Thymus (tissue), 11 donors: ENCODE data around the gene YJU2. TPM values are rescaled to one million over a fixed set of nuclear protein-coding genes. Genes with fewer than 3 reads are reported as not detected.
"Not testable (repeated sequence)": the region's sequence is repeated elsewhere in the genome, so short reads cannot be mapped to it uniquely, and the experiment has no call there.

Experiments used
- DNase-seq, 9 donors: peaks; one replicate each; pipeline ENCODE4 v3.0.0-alpha.2; 2013; ENCODE audit warnings: low spot score in 9 of 9, low read depth in 6 of 9, missing footprints in 1 of 9
- H3K27ac ChIP-seq, 2 donors: one replicate each; pipeline ENCODE4 v1.5.1; 2013; ENCODE audit warnings: control low read depth in 1 of 2, low read depth in 1 of 2, low read length in 1 of 2, mild to moderate bottlenecking in 1 of 2, moderate library complexity in 1 of 2
- H3K27me3 ChIP-seq, 2 donors: one replicate each; pipeline ENCODE4 v1.5.1; 2013; ENCODE audit warnings: low read length in 1 of 2; ENCODE audit not compliant: control insufficient read depth in 2 of 2, insufficient read depth in 1 of 2
- H3K36me3 ChIP-seq, 2 donors: one replicate each; pipeline ENCODE4 v1.5.1; 2013; ENCODE audit warnings: low read length in 1 of 2, mild to moderate bottlenecking in 1 of 2, moderate library complexity in 1 of 2; ENCODE audit not compliant: control insufficient read depth in 2 of 2, insufficient read depth in 2 of 2
- H3K4me1 ChIP-seq, 2 donors: one replicate each; pipeline ENCODE4 v1.5.1; 2013; ENCODE audit warnings: low read length in 2 of 2; ENCODE audit not compliant: control insufficient read depth in 2 of 2, insufficient read depth in 2 of 2
- H3K4me3 ChIP-seq, 2 donors: one replicate each; pipeline ENCODE4 v1.5.1; 2013; ENCODE audit warnings: low read length in 2 of 2, control low read depth in 1 of 2, mild to moderate bottlenecking in 1 of 2
- H3K9me3 ChIP-seq, 2 donors: one replicate each; pipeline ENCODE4 v1.5.1; 2013; ENCODE audit warnings: low read length in 1 of 2, mild to moderate bottlenecking in 1 of 2; ENCODE audit not compliant: control insufficient read depth in 2 of 2, insufficient read depth in 1 of 2
- WGBS: extraction: QIAGEN DNeasy Blood & Tissue Kit; methylation state at CpG from one replicate; pipeline ENCODE4 v1.1.7; 2013; 5-methylcytosine and 5-hydroxymethylcytosine counted together
- polyA plus RNA-seq: library from polyadenylated mRNA; stranded (reverse); fragments of 200-250 nt; gene quantifications from one replicate; pipeline ENCODE4 v1.2.3, GENCODE V29; 2013
- total RNA-seq: library from RNA; stranded (reverse); fragments of 120-200 nt; gene quantifications from one replicate; pipeline ENCODE4 v1.2.4, GENCODE V29; 2013
- donor health status: healthy.

YJU2 gene
- total and polyA plus RNA-seq, 2 donors, result 22.6 to 26.8 TPM

DNA sequence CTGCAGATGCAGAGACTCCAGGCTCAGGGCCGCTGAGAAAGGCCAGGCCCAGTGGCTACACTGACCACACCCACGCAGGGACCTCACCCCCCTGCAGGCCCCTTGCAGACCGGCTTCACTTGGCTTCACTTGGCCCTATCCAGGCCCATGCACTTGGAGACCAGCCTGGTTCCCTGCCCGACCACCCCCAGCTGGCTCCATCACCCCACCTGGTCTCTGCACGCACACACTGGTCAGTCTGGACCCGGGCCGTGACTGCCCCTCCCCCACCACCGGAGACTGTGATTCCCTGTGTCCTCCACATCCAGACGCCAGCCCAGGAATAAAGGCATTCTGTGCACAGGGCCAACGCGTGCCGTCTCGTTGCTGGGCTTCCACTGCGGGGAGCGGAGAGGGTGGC, 22.4 kb upstream of the YJU2 start:
- DNase-seq, result no peak
- Histone ChIP-seq H3K9me3 (peaks cover 0 to 4% of the 10 kb centered on the region in 2 donors), H3K27ac (no peak overlapping the region), H3K4me3 (no peak overlapping the region), H3K27me3 (peaks cover 0 to 15% of the 10 kb centered on the region in 2 donors), H3K4me1 (peaks cover 0 to 4% of the 10 kb centered on the region in 2 donors), H3K36me3 (no peaks in the 10 kb centered on the region)
- WGBS, result 92% methylated on average over 15 of the region's 15 CpGs

DNA sequence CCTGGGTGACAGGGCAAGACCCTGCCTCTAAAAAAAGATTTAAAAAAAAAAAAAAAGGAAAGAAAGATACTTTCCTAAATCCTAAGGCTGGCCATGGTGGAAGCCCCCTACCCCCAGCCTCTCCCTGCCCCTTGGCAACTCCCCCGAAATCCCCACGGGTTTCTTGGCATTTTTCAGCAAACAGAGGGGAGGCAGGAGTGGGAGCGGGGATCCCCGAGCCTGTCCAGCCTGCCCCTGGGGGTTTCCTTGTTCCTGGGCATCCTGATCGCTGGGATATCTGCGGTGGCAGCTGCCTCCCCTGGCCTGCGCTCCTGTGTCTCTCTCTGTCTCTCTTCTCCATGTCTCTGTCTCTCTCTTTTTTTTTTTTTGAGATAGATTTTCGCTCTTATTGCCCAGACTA, 21.0 kb upstream of the YJU2 start:
- H3K4me3 ChIP-seq, result no peak overlapping the region
- DNase-seq, result no peak
- H3K27me3 ChIP-seq, result peaks cover 0 to 18% of the 10 kb centered on the region in 2 donors
- H3K9me3 ChIP-seq, result peaks cover 0 to 5% of the 10 kb centered on the region in 2 donors
- 89% methylated on average over 8 of the region's 8 CpGs for WGBS
- peaks cover 0 to 4% of the 10 kb centered on the region in 2 donors for H3K4me1 ChIP-seq
- H3K27ac ChIP-seq, result no peak overlapping the region
- no peaks in the 10 kb centered on the region for H3K36me3 ChIP-seq

DNA sequence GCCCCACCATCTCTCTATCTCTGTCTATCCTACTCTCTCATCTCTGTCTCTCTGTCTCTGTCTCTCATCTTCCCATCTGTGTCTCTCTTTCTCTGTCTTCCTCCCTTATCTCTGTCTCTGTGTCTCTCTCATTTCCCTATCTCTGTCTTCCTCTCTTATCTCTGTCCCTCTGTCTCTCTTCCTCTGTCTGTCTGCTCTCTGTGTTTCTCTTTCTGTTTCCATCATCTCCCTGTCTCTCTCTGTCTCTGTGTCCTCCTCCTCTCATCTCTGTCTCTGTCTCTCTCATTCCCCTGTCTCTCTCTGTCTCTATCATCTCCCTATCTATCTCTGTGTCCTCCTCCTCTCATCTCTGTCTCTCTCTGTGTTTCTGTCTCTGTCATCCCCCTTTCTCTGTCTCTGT, 19.1 kb upstream of the YJU2 start:
- no peak overlapping the region for H3K4me3 ChIP-seq
- peaks cover 0 to 5% of the 10 kb centered on the region in 2 donors for H3K9me3 ChIP-seq
- no peak for DNase-seq
- H3K36me3 ChIP-seq, result no peaks in the 10 kb centered on the region
- H3K4me1 ChIP-seq, result peaks cover 0 to 4% of the 10 kb centered on the region in 2 donors
- H3K27ac ChIP-seq, result no peak overlapping the region
- peaks cover 0 to 18% of the 10 kb centered on the region in 2 donors for H3K27me3 ChIP-seq

- peaks cover 0 to 5% of the 10 kb centered on the region in 2 donors for H3K9me3 ChIP-seq
- 74% methylated on average over 2 of the region's 2 CpGs for WGBS
- no peak overlapping the region for H3K27ac ChIP-seq
- no peak for DNase-seq
- no peak overlapping the region for H3K4me3 ChIP-seq
- H3K4me1 ChIP-seq, result peaks cover 0 to 4% of the 10 kb centered on the region in 2 donors
- H3K27me3 ChIP-seq, result peaks cover 0 to 21% of the 10 kb centered on the region in 2 donors
- H3K36me3 ChIP-seq, result no peaks in the 10 kb centered on the region
Measured at GRCh38 chr19:4228765-4229178, 18.1 kb upstream of the YJU2 start.

- no peak within 1 kb of the TSS for H3K27ac ChIP-seq
- no peak within 1 kb of the TSS for H3K4me3 ChIP-seq
- no peaks in the 10 kb centered on the region for H3K36me3 ChIP-seq
- DNase-seq, result no peak
- H3K4me1 ChIP-seq, result peaks cover 0 to 4% of the 10 kb centered on the region in 2 donors
- peaks cover 0 to 5% of the 10 kb centered on the region in 2 donors for H3K9me3 ChIP-seq
- WGBS, result 21% methylated on average over 19 of the region's 19 CpGs
- peaks cover 0 to 21% of the 10 kb centered on the region in 2 donors for H3K27me3 ChIP-seq
Measured at GRCh38 chr19:4229179-4229931, 17.5 kb upstream of the YJU2 start, which contains the start of gene EBI3. Gene EBI3, plus strand, starts transcription at chr19:4229523. Its CDS starts 28 bp downstream, at chr19:4229551.

DNA sequence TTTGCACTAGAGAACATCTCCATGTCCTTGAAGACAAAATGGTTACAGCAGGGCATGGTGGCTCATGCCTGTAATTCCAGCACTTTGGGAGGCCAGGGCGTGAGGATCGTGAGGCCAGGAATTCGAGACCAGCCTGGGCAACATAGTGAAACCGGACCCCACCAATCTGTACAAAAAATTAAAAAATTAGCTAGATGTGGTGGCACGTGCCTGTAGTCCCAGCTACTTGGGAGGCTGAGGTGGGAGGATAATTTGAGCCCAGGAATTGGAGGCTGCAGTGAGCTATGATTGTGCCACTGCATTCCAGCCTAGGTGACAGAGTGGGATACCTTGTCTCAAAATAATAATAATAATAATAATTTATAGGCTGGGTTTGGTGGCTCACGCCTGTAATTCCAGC, 16.6 kb upstream of the YJU2 start:
- H3K36me3 ChIP-seq, H3K27ac ChIP-seq, H3K4me1 ChIP-seq, DNase-seq, H3K4me3 ChIP-seq, H3K9me3 ChIP-seq: not testable (repeated sequence)
- H3K27me3 ChIP-seq, result peaks cover 0 to 24% of the 10 kb centered on the region in 2 donors
- 92% methylated on average over 6 of the region's 6 CpGs for WGBS

GRCh38 chr19:4231521-4231920, 15.4 kb upstream of the YJU2 start:
- 96% methylated on average over 6 of the region's 6 CpGs for WGBS
- DNase-seq, H3K36me3 ChIP-seq, H3K27ac ChIP-seq, H3K4me3 ChIP-seq, H3K9me3 ChIP-seq, H3K4me1 ChIP-seq: not testable (repeated sequence)
- H3K27me3 ChIP-seq, result peaks cover 0 to 21% of the 10 kb centered on the region in 2 donors

- DNase-seq, H3K4me3 ChIP-seq, H3K9me3 ChIP-seq, H3K36me3 ChIP-seq, H3K4me1 ChIP-seq, H3K27ac ChIP-seq: not testable (repeated sequence)
- H3K27me3 ChIP-seq, result peaks cover 0 to 21% of the 10 kb centered on the region in 2 donors
- WGBS, result 89% methylated on average over 5 of the region's 5 CpGs
Measured at GRCh38 chr19:4232139-4232538, 14.7 kb upstream of the YJU2 start.

- Histone ChIP-seq H3K36me3 (no peaks in the 10 kb centered on the region), H3K4me1 (peaks cover 0 to 4% of the 10 kb centered on the region in 2 donors), H3K9me3 (peaks cover 0 to 5% of the 10 kb centered on the region in 2 donors), H3K4me3 (no peak overlapping the region), H3K27ac (no peak overlapping the region), H3K27me3 (peaks cover 0 to 20% of the 10 kb centered on the region in 2 donors)
- WGBS, result 70% methylated on average over 21 of the region's 21 CpGs
- DNase-seq, result no peak
Measured at GRCh38 chr19:4232614-4233281, 14.1 kb upstream of the YJU2 start.
